ENCODE data around the gene ENTR1.
A peak's percentile ranks its signal among the peaks of the same experiment; 100 is the strongest.
"Not testable (repeated sequence)": the region's sequence is repeated elsewhere in the genome, so short reads cannot be mapped to it uniquely, and the experiment has no call there.

The ENTR1 gene

DNA sequence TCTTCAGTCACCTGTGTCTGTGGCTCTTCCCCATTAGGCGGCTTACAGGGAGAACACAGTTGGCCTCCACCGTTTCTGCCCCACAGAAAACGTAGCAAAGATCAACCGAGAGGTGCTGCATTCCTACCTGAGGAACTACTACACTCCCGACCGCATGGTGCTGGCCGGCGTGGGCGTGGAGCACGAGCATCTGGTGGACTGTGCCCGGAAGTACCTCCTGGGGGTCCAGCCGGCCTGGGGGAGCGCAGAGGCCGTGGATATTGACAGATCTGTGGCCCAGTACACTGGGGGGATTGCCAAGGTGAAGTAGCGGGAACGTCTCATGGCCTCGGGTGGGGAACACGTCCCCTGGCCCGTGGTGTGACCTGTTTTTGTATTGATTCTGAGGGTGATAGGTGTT, 6.5 kb upstream of the ENTR1 start:
- no peak for DNase-seq

DNA sequence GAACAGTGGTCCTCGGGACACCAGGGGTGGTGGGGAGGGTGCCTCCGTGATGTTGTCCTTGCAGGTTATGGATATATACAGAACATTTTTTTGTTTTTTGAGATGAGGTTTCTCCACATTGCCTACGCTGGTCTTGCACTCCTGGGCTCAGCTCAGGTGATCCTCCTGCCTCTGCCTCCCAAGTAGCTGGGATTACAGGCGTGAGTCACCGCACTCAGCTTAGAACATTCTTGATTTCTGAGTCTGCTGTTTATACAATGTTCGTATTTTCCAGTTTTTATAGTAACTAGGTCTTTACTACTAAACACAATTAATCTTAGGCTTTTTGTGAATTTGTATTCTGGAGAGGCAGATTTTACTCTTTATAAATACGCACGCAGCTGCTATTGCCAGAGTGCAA, 6.0 kb upstream of the ENTR1 start:
- no peak for DNase-seq

DNA sequence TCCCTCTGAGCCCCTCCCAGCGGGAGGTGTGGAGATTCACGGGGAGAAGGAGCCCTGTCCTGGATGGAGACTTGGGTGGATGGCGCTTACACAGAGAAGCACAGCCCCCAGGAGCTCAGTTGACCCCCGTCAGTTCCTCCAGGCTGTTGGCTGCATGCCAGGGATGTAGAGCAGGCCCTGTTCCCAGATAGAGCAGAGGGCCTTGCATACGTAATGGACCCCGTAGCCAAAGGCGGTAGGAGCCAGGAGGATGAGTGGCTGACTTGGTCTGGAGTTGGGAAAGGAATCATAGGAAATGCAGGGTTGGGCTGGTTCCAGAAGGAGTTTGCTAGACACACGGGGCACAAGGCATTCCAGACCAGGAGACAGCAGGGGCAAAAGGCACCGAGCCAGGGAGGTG, 2.5 kb upstream of the ENTR1 start:
- DNase-seq: no peak

DNA sequence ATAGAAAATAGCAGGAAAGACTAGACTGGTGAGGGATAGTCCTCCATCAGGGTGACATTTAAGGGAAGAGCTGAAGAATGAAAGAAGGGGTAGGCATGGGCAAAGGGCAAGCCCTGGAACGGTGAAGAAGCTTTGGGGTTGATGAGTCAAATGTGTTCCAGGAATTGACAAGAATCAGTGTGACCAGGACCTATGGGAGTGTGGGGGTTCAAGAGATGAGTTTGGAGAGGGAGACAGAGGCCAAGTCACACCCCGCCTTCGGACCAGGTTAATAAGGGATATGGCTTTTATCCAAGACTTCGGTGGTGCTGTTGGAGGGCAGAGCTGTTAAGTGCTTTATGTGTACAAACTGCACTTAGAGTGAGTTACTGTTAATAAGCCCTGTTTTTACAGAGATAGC, 964 bp upstream of the ENTR1 start:
- no peak for DNase-seq

DNA sequence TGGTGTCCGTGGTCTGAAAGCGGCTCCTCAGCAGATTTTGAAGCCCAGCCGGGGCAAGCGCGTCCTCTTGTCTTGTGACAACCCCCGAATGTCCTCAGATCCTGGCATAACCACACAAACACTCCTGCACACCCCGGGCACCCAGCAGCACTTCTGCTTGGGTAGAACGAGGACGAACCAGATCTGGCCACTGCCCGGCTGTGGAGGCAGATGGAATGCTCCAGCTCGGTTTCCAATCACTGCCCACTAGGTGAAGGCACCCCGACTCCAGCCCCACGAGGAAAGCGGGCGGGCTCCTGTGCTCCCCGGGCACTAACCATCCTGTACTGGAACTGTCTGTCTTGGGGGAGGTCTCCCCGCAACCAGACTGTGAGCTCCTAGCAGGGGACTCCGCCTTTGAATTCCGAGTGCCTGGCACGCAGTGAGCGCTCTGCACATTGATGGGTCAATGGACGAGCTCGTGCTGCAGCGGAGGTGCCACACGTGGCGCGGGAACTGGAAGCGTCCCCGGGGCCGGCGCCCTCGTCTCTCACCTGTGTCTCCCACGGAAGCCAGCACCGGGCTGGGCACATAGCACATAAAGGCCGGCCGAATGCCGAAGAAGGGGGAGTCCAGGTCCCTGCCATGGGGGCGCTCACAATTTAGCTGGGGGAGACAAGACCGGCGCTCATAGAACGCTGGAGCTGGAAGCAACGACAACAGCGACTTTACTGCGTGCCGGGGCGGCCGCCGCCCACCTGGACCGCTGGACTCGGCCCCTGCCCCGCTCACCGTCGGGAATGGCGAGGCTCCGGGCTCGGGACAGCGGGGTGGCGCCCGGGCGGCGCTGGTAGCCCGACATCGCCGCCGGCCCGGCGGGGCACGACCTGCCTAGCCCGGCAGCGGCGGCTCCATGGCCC, 608 bp downstream of the ENTR1 start:
- DNase-seq: no peak

DNA sequence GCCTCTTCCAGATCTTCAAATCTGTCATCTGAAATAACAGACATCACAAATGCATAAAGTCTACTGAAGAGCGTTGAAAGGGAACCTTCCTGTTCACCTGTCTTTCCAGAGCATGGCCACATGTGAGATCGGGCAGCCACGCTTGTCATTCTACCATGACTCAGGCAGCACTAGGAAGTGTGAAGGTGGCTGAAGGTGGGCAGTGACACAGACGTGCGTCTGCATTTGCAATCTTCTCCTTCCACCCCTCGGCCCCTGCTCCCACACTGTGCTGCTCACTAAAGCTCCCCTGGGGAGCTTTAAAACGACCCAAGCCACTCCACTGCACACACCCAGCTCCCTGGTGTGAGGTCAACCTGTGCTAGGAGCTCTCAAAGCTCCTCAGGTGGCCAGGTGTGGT, 2.5 kb downstream of the ENTR1 start:
- DNase-seq: no peak

DNA sequence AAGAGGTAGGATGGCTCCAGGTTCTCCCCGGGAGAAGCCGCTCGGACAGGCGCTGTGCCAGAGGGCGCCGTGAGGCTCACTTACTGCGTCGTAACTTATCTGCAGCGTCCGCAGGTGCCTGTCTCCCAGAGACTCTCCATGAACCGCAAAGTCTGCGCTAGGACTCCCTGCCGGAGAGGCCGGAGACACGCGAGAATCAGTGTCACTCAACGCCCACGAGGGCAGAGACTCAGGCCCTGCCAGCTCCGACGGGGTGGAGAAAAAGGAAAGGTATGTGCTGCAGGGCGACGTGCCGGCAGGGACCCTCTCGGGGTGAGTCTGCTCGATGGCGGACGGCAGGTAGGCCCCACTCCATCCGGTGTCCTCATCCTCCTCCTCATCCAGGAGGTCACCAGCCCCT, 3.4 kb downstream of the ENTR1 start:
- not testable (repeated sequence) for DNase-seq

DNA sequence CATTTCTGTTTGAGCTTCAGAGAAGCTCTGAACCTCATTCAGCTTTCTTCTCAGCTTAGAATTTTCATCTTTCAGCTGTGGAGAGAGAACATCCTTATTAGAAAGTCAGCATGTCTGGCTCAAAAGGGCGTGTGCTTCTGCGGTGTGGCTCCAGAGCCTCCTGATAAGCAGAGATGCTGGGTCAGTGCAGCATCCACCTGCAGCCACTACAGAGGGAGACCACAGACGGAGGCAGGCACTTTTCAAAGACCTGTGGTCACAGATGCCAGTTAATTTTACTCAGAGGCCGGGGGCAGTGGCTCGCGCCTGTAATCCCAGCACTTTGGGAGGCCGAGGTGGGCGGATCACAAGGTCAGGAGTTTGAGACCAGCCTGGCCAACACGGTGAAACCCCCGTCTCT, 4.5 kb downstream of the ENTR1 start:
- not testable (repeated sequence) for DNase-seq

DNA sequence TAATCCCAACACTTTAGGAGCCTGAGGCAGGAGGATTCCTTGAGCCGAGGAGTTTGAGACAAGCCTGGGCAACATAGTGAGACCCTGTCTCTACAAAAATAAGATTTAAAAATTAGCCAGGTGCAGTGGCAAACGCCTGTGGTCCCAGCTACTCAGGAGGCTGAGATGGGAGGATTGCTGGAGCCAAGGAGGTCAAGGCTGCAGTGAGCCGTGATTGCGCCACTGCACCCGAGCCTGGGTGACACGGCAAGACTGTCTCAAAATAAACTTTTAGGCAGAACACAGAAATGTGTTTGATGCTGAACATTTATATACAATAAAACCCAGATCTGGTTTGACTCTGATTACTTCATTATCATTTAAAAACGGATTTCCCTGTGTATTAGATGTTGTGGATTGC, 4.9 kb downstream of the ENTR1 start:
- DNase-seq: no peak

DNA sequence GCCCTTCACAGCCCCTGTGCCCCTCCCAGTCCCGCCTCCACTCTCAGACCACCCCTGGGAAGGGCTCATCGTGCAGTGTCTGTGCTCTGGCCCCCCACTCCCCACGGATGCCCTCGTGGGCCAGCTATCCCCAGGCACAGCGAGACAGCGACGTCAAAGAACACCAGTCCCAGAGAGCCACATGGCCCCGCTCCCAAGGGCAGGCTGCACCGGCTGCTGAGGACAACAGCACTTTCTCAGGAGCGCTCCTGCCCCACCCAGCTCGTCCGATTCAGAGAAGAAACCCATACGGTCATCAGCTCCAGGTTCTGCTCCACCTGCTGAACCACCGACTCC, 5.6 kb downstream of the ENTR1 start:
- no peak for DNase-seq

DNA sequence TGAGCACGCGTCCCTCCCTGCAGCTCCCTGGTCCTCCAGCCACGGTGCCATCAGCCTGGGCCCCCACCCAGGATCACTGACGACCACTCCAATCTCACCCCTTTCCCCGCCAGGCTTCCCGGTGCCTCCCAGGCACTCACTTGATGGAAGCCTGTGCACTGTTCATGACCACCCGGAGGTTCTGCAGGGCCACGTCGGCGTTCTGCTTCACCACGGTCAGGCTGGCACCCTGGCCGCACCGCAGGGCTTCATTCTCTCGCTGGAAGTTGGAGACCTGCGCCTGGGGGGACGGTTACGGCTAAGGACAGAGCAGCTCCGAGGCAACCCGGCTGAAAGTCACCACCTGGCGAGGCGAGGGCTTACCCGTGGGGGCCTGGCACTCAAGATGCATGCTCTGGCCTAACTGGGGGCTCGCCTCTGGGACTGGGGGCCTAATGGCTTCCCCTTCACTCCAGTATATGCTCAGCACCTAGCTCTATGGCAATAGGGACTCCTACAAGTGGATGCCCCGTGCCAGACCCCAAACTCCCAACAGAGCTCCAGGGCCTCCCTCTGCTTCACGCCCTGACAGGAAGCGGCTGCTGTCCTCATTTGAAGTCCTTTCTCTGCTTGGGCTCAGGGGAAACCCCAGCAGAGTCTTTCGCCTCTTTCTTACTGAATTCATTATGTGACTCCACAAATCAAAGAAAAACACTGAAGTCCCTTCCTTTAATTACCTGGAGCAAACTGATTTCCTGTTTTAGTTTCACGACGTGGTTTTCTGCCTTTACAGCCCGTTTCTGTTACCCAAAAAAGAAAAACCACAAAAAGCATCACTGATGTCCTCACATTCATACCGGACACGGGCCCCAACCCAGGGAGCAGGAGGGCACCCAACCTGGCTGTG, 6.3 kb downstream of the ENTR1 start:
- DNase-seq: no peak

DNA sequence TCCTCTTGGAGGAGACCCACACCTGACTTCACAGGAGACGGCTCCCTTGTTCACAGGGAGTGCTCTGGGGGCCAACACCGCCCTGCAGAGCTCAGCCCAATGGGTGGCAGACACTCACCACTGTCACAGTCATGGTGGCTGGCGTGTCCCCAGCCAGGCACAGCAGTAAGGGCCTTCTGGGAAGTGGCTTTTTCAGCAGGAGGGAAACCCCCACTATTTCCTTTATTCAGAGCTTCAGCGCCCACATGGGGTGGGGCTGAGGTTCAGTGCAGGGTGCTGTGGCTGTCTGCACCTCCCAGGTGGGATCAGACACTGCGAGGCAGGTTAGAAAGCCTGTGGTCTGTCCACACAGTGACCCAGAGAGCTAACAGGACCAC, 6.9 kb downstream of the ENTR1 start:
- no peak for DNase-seq

DNA sequence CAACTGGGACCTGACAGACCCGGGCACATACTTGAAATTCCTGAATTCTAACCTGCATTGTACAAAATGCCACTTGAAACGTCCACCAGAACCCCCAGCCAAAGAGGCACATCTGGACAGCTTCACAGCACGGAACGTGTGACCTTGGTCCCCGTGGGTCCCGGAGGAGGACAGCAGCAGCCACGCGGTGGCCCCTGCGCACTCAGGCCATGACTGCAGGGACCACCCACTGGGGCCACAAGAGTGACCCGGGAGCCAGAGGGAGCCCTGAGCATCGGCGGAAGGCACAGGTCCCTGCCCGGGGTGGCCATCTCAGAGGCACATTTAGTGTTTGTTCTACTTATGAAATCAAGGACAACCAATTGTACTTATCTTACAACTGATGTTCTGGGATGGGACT, 8.3 kb downstream of the ENTR1 start:
- no peak for DNase-seq

DNA sequence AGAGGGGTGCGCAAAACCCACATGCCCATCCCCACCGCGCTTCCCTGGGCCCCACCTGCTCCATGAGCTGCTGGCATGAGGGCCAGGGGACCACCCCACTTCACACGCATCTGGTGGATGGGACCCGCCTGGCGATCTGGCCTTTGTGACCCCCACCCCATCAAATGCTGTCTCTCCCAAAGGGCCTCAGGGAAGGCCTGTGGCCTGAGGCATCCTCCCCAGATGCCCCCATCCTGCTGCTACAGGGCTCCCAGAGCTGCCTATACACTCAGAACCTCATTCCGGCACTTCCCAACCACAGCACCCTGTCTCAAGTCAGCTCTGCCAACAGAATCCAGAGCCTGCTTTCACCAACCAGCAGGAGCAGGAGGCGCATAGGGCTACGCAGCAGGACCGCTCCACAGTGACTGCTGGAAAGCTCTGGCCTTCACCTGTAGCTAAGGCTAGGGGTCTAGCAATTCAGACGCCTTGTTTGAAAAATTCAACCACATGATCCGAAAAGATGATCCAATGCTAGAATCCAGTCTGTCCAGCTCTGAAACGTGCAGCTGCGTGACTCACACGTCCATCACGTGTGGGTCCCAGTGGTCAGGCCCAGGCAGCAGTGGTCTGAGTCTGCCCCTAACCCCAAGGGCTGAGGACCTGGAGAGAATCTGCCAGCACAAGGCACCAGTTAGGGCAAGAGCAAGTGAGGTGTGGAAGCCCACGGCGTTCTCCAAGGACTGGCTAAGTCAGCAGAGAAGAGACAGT, 9.1 kb downstream of the ENTR1 start:
- no peak for DNase-seq

DNA sequence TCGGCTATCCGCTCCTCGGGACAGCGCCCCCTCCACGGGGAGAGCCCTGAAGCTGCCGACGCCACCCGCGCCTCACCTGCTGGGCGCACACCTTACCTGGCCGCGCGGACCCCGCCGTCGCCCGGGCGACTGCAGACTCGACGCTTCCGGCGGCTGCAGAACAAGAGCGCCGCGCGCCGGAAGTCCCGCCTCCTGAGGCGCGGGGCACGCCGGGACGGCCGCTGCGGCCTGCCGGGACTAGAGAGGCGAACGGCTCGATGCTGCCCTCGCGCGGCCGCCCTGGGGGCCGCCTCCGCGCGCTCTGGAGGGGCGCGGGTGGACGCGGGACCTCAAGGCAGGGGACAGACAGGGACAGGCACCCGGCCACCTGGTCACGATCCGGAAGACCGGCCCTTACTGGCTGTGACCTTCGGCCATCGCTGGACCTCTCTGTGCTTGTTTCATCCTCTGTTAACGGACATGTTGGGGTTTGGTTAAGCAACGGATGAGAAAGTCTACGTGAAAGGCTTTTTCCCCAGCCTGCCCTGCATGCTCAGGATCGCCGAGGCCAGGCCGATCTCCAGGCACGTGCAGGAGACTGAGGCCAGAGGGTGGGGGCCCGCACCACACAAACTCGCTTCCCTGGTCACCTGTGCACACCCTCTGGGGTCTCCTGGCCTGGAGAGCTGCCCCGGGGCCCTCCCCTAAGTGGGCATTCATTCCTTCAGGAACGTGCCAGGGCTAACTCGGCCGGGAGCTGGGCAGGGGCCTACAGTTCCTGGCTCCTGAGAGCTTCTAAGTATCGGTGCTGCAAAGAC, 10.2 kb downstream of the ENTR1 start, which contains the start of gene SNAPC4:
Gene SNAPC4 (minus strand): TSS at position 133 of the 797 bp plus-strand sequence. CDS start 1,742 bp downstream, outside the sequence.
- peak; percentile 63 for DNase-seq

DNA sequence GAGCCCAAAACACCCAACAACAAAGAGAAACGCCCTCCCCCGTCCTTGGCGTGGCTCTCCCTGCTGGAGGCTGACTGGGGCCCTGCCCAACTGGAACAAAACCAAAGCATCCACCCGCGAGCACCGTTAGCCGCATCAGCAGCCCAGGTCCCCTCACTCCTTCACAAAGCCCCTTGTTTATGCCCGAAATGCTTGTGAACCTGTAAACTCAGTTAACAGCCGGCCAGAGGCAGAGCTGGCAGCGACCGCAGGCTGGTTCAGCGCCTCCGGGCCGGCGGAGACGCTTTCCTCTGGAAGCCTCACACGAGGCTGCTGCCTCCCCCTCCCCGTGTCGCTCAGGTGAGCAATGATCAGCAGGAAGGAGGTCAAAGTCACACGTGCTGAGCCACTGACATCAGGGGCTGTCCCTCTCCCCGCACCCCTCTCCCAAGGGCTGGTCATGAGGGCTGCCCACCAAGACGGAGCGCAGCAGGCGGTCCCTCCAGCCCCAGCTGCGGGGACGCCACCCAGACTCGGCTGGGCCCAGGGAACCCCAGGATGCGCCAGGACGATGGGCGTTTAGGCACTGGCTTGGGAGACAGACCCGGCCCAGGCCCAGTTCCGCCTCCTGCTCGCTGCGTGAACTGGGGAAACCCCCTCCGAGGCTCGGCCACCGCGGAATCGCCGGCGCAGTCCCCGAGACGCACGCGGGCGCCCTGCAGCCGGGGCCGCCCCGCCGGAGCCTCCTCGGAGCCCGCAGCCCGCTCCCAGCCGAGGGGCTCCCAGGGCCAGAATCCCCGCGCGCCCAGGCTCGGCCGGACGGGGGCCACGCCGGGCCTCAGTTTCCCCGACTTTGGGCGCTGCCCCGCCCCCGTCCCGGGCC, 11.0 kb downstream of the ENTR1 start:
- no peak for DNase-seq

DNA sequence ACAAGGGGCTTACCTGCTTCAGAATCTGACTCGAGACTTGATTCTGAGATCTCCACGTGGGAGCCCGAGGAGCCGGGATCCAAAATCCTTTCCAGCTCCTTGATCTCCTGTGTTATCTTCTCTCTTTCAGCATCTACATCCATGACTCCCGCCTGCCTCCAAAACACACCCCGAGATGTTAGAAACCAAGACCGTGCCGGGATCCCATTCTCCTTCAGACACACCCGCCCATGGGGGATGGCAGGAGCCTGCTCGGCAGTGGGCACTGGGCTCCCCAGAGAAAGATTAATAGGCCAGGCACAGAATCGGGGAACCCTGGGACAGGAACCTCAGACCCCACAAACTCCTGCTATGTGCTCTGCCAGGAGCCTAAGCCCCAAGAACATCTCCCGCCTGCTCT, 12.1 kb downstream of the ENTR1 start:
- no peak for DNase-seq

DNA sequence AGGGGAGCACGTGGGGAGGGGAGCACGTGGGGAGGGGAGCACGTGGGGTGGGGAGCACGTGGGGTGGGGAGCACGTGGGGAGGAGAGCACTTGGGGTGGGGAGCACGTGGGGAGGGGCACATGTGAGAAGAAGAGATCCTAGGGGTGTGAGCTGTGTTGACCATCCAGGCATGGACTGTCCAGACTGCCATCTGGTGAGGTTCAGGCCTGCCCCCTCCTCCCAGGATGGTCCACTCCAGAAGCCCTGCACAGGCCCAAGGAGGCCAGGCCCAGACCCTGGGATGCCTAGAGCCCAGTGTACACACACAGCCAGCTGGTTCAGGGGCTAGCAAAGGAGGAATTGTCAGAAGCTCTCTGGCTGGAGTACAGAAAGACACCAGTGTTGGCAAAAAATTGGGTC, 12.8 kb downstream of the ENTR1 start:
- no peak for DNase-seq

DNA sequence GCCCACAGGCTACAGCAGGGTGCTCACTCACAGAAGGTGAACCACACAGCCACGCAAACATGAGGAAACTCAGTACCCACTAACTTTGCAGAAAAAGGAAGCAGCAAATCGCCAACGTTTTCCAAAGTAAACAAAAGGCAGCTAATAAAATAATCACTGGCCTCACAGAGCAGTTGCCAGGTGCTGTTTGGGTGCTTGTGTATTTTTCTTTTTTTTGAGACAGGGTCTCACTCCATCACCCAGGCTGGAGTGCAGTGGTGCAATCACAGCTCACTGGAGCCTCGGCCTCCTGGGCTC, 14.2 kb downstream of the ENTR1 start:
- DNase-seq: no peak

DNA sequence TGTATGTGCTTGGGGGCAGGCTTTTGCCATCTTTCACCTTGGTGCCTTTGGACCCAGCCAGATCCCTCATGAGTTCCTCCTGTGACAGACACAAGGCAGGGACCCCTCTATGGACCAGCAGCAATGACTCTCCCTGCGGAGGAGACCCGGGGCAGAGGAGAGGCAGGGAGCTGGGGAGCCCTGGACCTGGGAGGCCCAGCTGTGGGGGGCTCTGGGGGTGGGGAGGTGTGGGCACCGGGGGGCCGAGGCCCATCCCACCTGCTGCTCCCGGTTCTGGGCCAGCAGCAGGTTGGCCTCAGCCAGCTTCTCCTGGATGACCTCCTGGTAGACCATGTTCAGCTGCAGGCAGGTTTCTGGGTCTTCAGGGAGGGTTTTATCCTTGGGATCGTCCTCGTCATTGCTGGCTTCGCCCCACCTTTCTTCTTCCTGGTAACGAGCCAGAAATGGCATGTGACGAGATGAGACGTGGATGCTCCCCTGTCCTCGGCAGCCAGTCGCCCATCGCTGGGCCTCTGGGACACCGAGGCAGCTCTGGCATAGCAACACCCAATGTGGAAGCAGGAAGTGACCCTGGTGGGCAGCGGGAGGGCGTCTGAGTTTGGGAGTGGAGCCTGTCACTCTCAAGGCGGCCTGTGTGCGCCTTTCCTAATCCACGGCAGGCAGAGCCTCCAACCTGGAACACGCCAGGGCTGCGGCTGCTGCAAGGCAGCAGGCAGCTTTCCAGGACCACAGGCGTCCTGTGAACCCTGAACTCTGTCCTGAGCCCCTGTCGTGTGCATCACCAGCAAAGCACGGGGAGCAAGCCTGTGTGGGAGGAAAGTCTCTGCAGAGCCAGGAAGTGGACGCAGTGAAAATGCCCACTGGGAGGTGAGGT, 14.8 kb downstream of the ENTR1 start:
- no peak for DNase-seq

DNA sequence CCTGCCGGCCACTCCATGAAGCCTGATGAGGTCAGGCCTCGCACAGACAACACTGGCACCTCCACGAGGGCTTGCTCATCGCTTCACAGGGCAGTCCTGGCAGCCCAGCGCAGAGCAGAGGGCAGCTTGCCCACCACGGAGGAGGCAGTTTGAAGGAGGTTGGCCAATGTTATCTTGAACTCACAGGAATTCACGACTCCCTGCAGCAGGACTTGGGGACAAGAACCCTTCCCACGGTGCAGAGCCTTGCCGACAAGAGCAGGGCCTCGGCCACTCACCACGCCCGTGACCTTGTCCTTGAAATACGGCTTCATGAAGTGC, 15.4 kb downstream of the ENTR1 start:
- DNase-seq: no peak

Measured in NCI-H1694 treated with DMSO at 0.1 percent for 48 hours (cell line).